ENCODE results near the gene RAB36.

The RAB36 gene

GRCh38 chr22:23187211-23187610 is 41.9 kb downstream of the RAB36 start:
- no peak overlapping the region for H3K4me3 ChIP-seq (ENCODE audit: low read depth, low read length)
- in situ Hi-C loops (cut with HindIII; ENCODE audit: low sequenced_read_pairs), result loop anchor here (5.0 kb wide), 1 partner anchor 90 kb away; no protein-coding TSS in a partner anchor
- TF ChIP-seq CTCF (IDR thresholded peaks at IDR 0.05; ENCODE audit: low read depth, low read length, missing control alignments), result no peak
- DNase-seq (ENCODE audit: low read depth), result no peak

GRCh38 chr22:23187871-23188700 is 42.8 kb downstream of the RAB36 start:
- in situ Hi-C loops (cut with HindIII; ENCODE audit: low sequenced_read_pairs), result loop anchor here (5.0 kb wide), 1 partner anchor 89 kb away; no protein-coding TSS in a partner anchor
- DNase-seq (ENCODE audit: low read depth), result no peak
- no peak overlapping the region for H3K4me3 ChIP-seq (ENCODE audit: low read depth, low read length)
- no peak for TF ChIP-seq CTCF (IDR thresholded peaks at IDR 0.05; ENCODE audit: low read depth, low read length, missing control alignments)

GRCh38 chr22:23190526-23190925 is 45.2 kb downstream of the RAB36 start:
- in situ Hi-C loops (cut with HindIII; ENCODE audit: low sequenced_read_pairs), result no loop called here
- TF ChIP-seq CTCF (IDR thresholded peaks at IDR 0.05; ENCODE audit: low read depth, low read length, missing control alignments), result no peak
- H3K4me3 ChIP-seq (ENCODE audit: low read depth, low read length), result no peak overlapping the region
- no peak for DNase-seq (ENCODE audit: low read depth)

GRCh38 chr22:23192133-23192532 is 46.9 kb downstream of the RAB36 start:
- in situ Hi-C loops (cut with HindIII; ENCODE audit: low sequenced_read_pairs), result no loop called here
- TF ChIP-seq CTCF (IDR thresholded peaks at IDR 0.05; ENCODE audit: low read depth, low read length, missing control alignments), result no peak
- no peak for DNase-seq (ENCODE audit: low read depth)

GRCh38 chr22:23192558-23192957 is 47.3 kb downstream of the RAB36 start:
- no peak for DNase-seq (ENCODE audit: low read depth)
- no peak for TF ChIP-seq CTCF (IDR thresholded peaks at IDR 0.05; ENCODE audit: low read depth, low read length, missing control alignments)
- in situ Hi-C loops (cut with HindIII; ENCODE audit: low sequenced_read_pairs), result no loop called here
- no peak overlapping the region for H3K4me3 ChIP-seq (ENCODE audit: low read depth, low read length)

More at GRCh38 chr22:23192133-23192532, 46.9 kb downstream of the RAB36 start:
- H3K4me3 ChIP-seq (ENCODE audit: low read depth, low read length), result no peak overlapping the region

- in situ Hi-C loops (cut with HindIII; ENCODE audit: low sequenced_read_pairs), result no loop called here
- no peak for TF ChIP-seq CTCF (IDR thresholded peaks at IDR 0.05; ENCODE audit: low read depth, low read length, missing control alignments)
- no peak overlapping the region for H3K4me3 ChIP-seq (ENCODE audit: low read depth, low read length)
- no peak for DNase-seq (ENCODE audit: low read depth)
Observed at GRCh38 chr22:23193196-23193827, 48.0 kb downstream of the RAB36 start.
